ENCODE measurements around the gene TMEM201.
"Not testable (repeated sequence)": the region's sequence is repeated elsewhere in the genome, so short reads cannot be mapped to it uniquely, and the experiment has no call there.

TMEM201 gene

GRCh38 chr1:9624081-9624480, 35.4 kb downstream of the TMEM201 start:
- no peak for DNase-seq

GRCh38 chr1:9625030-9625429, 36.3 kb downstream of the TMEM201 start:
- not testable (repeated sequence) for DNase-seq

- DNase-seq: no peak
Measured at GRCh38 chr1:9626201-9626608, 37.5 kb downstream of the TMEM201 start.

DNA sequence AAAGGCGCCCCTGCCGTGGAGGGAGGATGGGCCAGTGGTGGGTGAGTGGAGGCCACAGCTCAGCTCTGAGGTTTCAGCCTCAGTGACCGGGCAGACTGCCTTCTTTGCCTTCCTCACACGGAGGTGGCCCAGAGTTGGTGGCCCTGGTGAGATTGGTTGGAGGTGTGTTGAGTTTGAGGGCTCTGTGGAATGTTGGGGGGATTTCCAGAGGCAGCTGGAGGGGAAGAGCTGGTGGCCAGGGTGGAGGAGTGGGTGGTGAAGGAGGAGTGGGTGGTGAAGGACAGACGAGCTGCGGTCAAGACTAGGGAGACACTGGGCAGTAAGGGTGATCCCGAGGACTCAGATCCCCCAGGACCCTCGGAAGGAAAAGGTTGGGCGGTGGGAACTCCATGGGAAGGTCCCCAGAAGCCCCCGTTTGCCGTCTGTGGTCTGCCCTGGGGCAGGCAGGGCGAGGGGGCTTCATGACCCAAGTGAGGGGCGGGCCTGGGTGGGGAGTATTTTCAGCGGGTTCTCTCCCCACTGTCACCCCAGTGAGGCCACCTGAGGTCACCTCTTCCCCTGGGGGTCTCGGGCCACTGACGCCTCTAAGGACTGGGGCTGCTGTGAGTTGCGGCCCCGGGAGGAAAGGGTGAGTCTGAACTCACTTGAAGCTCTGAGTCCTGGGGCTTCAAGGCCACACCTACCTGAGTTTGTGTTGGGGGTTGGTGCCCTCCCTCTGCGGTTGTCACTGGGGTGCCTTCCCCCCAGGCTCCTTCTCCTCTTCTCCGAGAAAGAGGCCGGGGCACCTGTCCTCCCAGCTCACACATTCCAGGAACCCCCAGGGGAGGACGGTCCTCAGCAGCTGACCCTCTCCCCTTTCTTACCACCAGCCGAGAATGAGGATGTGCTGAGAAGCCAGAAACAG, 40.1 kb downstream of the TMEM201 start:
- DNase-seq: no peak

DNA sequence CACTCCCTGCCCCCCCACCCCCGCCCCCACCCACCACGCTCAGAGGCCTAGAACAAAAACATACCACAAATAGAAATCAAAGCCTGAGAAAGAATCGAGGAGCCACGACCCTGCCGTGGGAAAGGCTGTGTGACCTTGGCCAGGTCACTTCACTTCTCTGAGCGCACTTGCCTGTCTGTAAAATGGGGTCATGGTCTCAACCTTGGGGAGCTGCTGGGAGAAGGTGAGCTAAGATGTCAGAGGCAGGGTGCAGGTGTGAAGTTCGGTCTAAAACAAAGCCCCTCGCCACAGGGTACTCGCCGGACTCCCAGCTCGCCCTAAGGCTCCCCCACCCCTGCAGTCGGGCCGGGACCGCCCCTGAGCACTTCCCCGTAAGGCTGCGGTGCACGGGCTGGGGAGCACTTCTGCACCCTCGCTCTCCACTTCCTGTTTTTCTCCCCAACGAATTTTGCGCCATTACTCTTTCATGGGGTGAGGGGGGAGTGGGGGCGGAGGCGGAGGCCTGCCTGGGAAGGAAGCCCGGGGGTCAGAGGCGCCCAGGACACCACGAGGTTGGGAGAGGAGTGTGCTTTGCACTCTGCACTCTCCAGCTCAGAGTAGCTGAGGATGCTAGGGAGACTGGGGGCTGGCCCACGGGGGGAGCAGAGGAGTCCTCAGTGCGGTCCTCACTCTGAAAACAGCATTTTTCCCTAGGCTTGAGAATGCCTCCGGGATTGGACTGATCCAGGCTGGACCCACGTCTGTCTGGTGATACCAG, 40.9 kb downstream of the TMEM201 start:
- DNase-seq: no peak

GRCh38 chr1:9630331-9631111, 41.8 kb downstream of the TMEM201 start:
- DNase-seq: no peak

DNA sequence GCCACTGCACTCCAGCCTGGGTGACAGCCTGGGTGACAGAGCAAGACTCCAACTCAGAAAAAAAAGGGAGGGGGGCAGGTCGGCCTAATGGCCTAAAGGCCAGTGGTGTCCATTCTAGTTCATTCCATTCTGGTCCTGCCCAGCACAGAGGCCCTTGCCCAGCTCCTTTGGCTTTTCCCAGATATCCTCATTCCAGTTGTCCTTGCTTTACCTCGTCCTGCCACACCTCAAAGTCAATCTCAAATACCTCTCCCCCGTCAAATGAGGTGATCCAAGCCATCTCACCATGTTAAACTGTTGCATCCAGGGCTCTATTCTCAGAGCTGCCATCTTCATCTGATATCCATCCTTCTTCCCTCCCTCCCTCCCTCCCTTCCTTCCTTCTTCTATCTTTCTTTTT, 42.9 kb downstream of the TMEM201 start:
- no peak for DNase-seq

GRCh38 chr1:9633493-9633892, 44.8 kb downstream of the TMEM201 start:
- DNase-seq: no peak

DNA sequence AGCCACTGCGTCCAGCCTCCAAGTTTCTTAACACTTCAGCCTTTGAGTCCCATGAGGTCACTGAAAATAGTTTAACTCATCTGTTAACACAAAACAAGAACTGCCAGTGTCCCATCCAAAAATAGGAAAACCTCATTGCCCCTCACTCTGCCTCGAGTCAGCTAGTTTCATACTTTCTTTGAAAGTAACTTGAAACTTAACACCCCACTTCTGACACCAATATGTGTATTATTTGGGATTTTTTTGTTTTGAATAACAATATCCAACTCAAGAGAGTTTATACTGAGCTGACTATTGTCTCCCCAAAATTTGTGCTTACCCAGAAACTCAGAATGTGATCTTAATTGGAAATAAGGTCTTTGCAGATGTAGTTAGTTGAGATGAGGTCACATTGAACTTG, 45.9 kb downstream of the TMEM201 start:
- no peak for DNase-seq

GRCh38 chr1:9639227-9639626, 50.5 kb downstream of the TMEM201 start:
- DNase-seq: no peak

DNA sequence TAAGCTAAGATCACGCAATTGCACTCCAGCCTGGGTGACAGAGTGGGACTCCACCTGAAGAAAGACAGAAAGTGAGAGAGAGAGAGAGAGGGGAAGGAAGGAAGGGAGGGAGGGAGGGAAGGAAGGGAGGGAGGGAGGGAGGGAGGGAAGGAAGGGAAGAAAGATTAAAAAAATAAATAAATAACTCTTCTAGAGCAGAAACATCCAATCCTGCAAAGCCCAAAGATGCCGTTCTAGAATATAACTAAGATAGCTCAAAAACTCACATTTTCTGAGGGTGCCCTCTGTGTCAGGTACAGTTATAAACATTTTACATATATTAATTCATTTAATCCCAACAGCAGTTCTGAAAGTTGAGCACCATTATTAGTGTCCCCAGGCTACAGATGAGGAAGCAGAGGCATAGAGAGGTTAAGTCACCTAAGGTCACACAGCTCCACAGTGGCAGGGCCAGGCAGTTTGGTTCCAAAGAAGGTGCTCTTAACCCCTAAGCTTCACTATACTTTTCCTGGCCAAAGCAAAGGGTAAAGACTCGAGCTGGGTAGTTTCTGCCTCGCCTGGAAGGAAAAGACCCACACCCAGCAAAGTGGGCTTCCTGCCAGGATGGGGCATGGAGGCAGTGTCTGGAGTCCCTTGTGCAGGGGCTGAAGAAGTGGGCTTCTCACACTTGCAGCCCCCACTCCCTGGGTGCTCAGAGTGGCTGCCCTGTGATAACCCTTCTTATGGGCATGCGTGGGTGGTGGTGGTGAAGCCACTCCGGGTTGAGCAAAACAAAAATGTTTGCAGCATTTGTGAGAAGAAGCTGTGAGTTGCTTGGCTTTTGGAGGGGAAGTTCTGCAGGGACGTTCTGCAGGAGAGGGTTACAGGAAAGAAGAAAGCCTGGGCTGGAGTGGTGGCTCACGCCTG, 54.9 kb downstream of the TMEM201 start:
- no peak for DNase-seq

DNA sequence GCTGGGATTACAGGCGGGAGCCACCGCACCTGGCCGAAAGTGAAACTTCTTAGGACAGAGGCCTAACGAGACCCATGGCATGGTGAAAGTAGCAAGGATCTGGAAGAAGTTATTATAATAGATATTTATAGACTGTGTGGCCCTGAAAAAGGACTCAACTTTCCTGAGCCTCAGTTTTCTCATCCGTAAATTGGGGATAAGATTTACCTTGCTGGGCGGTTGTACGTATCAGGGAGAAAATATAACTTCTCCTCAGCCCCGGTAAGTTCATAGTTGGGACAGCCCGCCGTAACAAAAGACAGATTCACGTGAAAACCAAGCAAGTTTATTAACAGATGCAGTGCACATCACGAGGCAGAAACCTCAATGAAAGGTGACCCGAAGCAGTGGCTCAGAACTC, 57.3 kb downstream of the TMEM201 start:
- DNase-seq: no peak

- no peak for DNase-seq
Measured at GRCh38 chr1:9648171-9648570, 59.5 kb downstream of the TMEM201 start.

DNA sequence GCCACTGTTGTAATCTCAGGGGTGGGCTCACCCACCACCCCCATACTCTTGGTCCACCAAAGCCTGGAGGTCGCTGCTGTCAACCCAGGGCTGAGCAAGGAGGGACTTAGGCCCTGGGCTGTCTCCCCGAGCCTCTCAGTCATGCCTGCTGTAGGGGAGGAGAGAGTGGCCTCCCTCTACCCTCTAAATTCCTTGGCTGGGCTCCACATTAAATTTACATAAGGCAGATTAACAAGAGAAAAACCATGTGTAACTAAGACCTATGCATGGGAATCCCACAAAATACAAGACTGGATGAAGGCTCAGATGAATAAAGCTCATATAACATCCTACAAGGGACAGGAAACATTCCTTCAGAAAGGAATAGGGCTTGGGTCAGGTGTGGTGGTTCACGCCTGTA, 61.1 kb downstream of the TMEM201 start:
- DNase-seq: no peak

DNA sequence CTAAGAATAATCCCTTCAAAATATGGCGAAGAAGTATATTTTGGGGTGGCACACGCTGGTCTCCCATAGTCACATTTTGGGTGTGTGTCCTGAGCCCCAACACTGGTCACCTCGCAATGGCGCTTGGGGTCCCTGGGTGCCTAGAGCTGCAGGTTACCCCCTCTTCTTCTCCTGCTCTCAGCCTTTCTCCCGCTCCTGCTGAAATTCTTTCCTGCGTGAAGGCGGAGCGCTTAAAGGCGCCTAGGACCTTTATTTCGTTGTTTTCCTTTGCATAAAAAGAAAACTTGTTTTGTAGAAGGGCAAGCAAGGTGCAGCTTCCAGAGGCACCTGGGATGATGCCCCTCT, 62.5 kb downstream of the TMEM201 start:
- DNase-seq: no peak

DNA sequence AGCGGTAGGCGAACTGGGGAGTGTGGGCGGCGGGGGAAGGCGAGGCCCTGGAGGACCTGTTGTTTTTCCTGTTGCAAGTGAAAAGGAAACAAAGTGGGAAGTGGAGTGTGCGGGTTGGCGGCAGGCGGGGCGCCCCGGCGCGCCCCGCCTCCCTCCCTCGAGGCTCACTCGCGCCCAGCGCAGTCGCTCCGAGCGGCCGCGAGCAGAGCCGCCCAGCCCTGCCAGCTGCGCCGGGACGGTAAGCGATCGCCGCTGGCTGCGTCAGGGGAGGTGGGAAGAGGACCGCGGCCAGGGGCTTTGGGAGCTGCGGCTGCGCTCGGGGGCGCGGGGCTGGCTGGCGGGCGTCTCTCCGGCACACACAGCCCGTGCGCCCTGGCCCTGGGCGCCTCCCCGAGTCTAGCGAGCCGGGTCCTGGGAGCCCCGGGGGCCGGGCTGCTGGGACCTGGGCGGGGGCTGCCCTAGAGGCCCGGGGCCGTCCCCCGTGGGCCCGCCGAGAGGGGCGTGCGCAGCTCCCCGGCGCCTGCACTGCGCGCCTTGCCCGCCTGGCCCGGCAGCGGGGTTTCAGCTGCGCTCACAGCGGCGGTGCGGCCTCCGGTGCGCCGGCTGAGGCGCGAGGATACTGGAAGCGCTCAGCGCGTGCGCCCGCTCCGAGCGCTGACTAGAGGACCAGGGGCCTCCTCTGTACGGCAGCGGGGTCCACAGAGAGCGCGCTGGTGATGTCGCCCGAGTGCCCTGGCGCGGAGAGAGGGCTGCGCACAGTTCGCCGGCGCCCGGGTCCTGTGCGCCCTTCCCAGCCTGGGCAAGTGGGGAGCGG, 63.1 kb downstream of the TMEM201 start, which contains the start of gene PIK3CD:
Gene PIK3CD (plus strand): TSS at position 167 of the 814 bp plus-strand sequence. CDS start 58,725 bp downstream, outside the sequence.
- peak; percentile 9 for DNase-seq

- no peak for DNase-seq
Measured at GRCh38 chr1:9652379-9653209, 63.9 kb downstream of the TMEM201 start.

DNA sequence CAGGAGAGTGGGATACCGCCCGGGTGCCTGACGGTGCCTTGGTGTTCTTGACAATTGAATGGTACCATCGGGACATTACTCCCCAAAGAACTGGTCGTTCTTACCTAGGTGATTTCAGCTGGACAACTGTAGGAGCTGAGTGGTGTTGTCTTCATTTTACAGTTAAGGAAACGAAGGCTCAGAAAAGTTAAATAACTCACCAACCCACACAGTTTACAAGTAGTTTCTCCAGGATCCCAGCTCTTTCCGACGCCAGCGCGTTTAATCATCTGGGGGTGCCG, 64.4 kb downstream of the TMEM201 start:
- no peak for DNase-seq

GRCh38 chr1:9653491-9654050, 64.9 kb downstream of the TMEM201 start:
- DNase-seq: no peak
